HG02884 (cell line): ENCODE results near the gene AP5B1.
A peak's percentile ranks its signal among the peaks of the same experiment; 100 is the strongest.

Experiments
- ATAC-seq: cut with Tn5 transposase; IDR thresholded peaks from one replicate; pipeline ENCODE4 v1.9.1; 2021; ENCODE audit warnings: mild to moderate bottlenecking, moderate library complexity; ENCODE audit not compliant: unreplicated experiment

Gene AP5B1

GRCh38 chr11:65786786-65787636 is 6.2 kb upstream of the AP5B1 start, which contains the start of gene OVOL1:
OVOL1 (plus strand) TSS chr11:65787063; CDS start chr11:65787374, 311 bp downstream.
- no peak for ATAC-seq

- ATAC-seq, result no peak
Measured at GRCh38 chr11:65786008-65786785, 5.4 kb upstream of the AP5B1 start.

- no peak for ATAC-seq
Measured at GRCh38 chr11:65785319-65786007, 4.7 kb upstream of the AP5B1 start.

- ATAC-seq, result no peak
Measured at GRCh38 chr11:65782816-65783228, 2.0 kb upstream of the AP5B1 start.

GRCh38 chr11:65781962-65782815 is 1.4 kb upstream of the AP5B1 start:
- no peak for ATAC-seq

- peak; percentile 46 for ATAC-seq
Measured at GRCh38 chr11:65781152-65781961, 581 bp upstream of the AP5B1 start.

GRCh38 chr11:65779919-65780769 is 632 bp downstream of the AP5B1 start:
- peak; percentile 29 for ATAC-seq

- ATAC-seq, result no peak
Measured at GRCh38 chr11:65779669-65779918, 1.2 kb downstream of the AP5B1 start.

GRCh38 chr11:65778901-65779668 is 1.7 kb downstream of the AP5B1 start:
- ATAC-seq, result no peak

- ATAC-seq, result no peak
Measured at GRCh38 chr11:65778431-65778900, 2.3 kb downstream of the AP5B1 start.

GRCh38 chr11:65777821-65778361 is 2.9 kb downstream of the AP5B1 start:
- no peak for ATAC-seq

- ATAC-seq, result no peak
Measured at GRCh38 chr11:65777241-65777640, 3.5 kb downstream of the AP5B1 start.

GRCh38 chr11:65776710-65777141 is 4.0 kb downstream of the AP5B1 start:
- ATAC-seq, result no peak

- no peak for ATAC-seq
Measured at GRCh38 chr11:65776196-65776595, 4.6 kb downstream of the AP5B1 start.

GRCh38 chr11:65774525-65775306 is 6.1 kb downstream of the AP5B1 start:
- ATAC-seq, result no peak

- ATAC-seq, result no peak
Measured at GRCh38 chr11:65773784-65774411, 6.9 kb downstream of the AP5B1 start.
